ENCODE measurements around the gene BEST2.

BEST2 gene

DNA sequence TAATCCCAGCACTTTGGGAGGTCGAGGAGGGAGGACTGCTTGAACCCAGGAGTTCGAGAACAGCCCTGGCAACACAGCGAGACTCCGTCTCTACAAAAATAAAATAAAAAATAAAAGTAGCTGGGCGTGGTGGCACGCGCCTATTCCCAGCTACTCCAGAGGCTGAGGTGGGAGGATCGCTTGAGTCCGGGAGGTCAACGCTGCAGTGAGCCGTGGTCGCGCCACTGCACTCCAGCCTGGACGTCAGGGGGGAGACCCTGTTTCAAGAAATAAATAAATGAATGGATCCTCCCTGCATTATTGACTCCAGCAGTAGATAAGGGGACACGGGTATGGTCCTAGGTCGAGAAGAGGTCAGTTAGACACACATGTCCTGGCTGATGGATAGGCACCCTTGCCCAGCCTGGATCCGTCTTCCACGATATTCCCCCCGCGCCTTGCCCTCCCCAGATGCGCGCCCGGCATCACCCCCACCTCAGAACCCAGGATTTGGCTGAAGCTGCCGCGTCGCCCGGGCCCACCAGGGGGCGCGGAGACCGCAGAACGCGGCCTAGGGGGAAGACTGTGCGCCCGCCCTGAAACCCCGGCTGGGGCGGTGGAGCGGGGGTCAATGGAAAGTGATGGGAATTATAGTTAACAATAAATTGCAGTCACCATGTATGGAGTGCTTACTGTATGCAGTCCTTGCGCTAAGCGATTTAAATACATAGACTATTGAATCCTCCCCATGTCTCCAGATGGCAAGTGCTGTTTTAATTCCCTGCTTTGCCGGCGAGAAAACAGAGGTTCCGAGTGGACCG lies 25.8 kb downstream of the BEST2 start:
- H3K27me3 ChIP-seq (ENCODE audit: insufficient read depth, low read depth, severe bottlenecking): no peaks in the 10 kb centered on the region
- peak; percentile 86 for DNase-seq
- H3K36me3 ChIP-seq: peaks cover 8% of the 10 kb centered on the region
- H3K4me3 ChIP-seq (ENCODE audit: low read depth, low read length): peak overlapping the region; percentile 64
- no peaks in the 10 kb centered on the region for H3K9me3 ChIP-seq (ENCODE audit: severe bottlenecking)
- H3K27ac ChIP-seq: peak overlapping the region; percentile 84
- TF ChIP-seq, protein P1, sequence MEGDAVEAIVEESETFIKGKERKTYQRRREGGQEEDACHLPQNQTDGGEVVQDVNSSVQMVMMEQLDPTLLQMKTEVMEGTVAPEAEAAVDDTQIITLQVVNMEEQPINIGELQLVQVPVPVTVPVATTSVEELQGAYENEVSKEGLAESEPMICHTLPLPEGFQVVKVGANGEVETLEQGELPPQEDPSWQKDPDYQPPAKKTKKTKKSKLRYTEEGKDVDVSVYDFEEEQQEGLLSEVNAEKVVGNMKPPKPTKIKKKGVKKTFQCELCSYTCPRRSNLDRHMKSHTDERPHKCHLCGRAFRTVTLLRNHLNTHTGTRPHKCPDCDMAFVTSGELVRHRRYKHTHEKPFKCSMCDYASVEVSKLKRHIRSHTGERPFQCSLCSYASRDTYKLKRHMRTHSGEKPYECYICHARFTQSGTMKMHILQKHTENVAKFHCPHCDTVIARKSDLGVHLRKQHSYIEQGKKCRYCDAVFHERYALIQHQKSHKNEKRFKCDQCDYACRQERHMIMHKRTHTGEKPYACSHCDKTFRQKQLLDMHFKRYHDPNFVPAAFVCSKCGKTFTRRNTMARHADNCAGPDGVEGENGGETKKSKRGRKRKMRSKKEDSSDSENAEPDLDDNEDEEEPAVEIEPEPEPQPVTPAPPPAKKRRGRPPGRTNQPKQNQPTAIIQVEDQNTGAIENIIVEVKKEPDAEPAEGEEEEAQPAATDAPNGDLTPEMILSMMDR (IDR thresholded peaks at IDR 0.05; ENCODE audit: low read depth, low read length): peak; percentile 80

- Histone ChIP-seq H3K4me3 (ENCODE audit: low read depth, low read length) (peak overlapping the region; percentile 64), H3K27ac (peak overlapping the region; percentile 84), H3K36me3 (peaks cover 8% of the 10 kb centered on the region), H3K9me3 (ENCODE audit: severe bottlenecking) (no peaks in the 10 kb centered on the region), H3K27me3 (ENCODE audit: insufficient read depth, low read depth, severe bottlenecking) (no peaks in the 10 kb centered on the region)
- peak; percentile 81 for DNase-seq
- TF ChIP-seq, protein P1 (IDR thresholded peaks at IDR 0.05; ENCODE audit: low read depth, low read length): no peak
Observed at GRCh38 chr19:12778017-12778904, 26.7 kb downstream of the BEST2 start.

- TF ChIP-seq, protein P1 (IDR thresholded peaks at IDR 0.05; ENCODE audit: low read depth, low read length): no peak
- Histone ChIP-seq H3K36me3 (peaks cover 7% of the 10 kb centered on the region), H3K27me3 (ENCODE audit: insufficient read depth, low read depth, severe bottlenecking) (no peaks in the 10 kb centered on the region), H3K27ac (peak overlapping the region; percentile 84), H3K4me3 (ENCODE audit: low read depth, low read length) (peak overlapping the region; percentile 64; the same call in 1 of the 2 replicates), H3K9me3 (ENCODE audit: severe bottlenecking) (no peaks in the 10 kb centered on the region)
- no peak for DNase-seq
Observed at GRCh38 chr19:12778905-12779161, 27.2 kb downstream of the BEST2 start.

DNA sequence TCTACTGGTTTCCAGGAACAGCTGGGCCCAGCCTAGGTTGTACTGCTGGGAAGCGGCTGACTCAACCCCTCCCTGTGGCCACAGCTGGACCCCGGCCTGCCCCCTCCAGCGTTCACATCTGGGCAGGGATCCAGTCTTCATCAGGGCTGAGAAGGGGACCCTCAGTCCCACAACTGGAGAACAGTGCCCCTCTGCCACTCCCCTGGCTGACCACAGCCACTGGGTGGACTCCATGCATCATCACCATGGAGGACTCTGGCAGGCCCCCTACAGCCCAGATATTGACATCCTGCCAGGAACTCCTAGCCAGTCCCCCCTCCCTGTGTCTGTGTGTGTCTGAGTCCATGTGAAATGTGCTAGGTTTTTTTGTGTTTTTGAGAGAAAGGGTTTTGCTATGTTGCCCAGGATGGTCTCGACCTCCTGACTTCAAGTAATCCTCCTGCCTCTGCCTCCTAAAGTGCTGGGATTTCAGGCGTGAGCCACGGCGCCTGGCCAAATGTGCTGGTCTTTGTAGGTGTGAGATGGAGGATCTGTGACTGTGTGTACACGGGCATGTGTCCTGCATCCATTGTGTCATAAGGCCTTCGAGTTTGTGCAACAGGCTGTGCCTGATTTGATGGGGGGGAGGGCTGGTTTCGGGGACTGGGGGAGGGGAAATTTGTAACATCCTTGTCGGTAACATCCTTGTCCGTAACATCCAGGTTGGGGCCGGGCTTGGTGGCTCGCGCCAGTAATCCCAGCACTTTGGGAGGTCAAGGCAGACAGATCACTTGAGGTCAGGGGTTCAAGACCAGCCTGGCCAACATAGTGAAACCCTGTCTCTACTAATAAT lies 27.8 kb downstream of the BEST2 start:
- H3K27ac ChIP-seq: peak overlapping the region; percentile 84
- TF ChIP-seq, protein P1 (IDR thresholded peaks at IDR 0.05; ENCODE audit: low read depth, low read length): peak; percentile 34; the same call in 1 of the 2 replicates
- no peaks in the 10 kb centered on the region for H3K27me3 ChIP-seq (ENCODE audit: insufficient read depth, low read depth, severe bottlenecking)
- H3K36me3 ChIP-seq: peaks cover 2% of the 10 kb centered on the region
- no peak overlapping the region for H3K4me3 ChIP-seq (ENCODE audit: low read depth, low read length)
- DNase-seq: peak; percentile 50
- no peaks in the 10 kb centered on the region for H3K9me3 ChIP-seq (ENCODE audit: severe bottlenecking)

GRCh38 chr19:12782174-12782423 lies 30.5 kb downstream of the BEST2 start:
- TF ChIP-seq, protein P1 (IDR thresholded peaks at IDR 0.05; ENCODE audit: low read depth, low read length): no peak
- Histone ChIP-seq H3K4me3 (ENCODE audit: low read depth, low read length) (peak overlapping the region; percentile 56), H3K27ac (peak overlapping the region; percentile 96), H3K36me3 (no peaks in the 10 kb centered on the region), H3K27me3 (ENCODE audit: insufficient read depth, low read depth, severe bottlenecking) (no peaks in the 10 kb centered on the region), H3K9me3 (ENCODE audit: severe bottlenecking) (no peaks in the 10 kb centered on the region)
- no peak for DNase-seq
